HCT116 (cell line): ENCODE results near the gene ROGDI. TPM values are rescaled to one million over a fixed set of nuclear protein-coding genes. Genes with fewer than 3 reads are reported as not detected.
A peak's percentile ranks its signal among the peaks of the same experiment; 100 is the strongest.

Source experiments
- ATAC-seq: fragments of 200-7000 bp; cut with Tn5 transposase; 2 replicates; pipeline ENCODE4 v1.9.1; 2020; ENCODE audit warnings: mild to moderate bottlenecking, moderate library complexity
- BruUV-seq: library from RNA; stranded (reverse); fragments of 400-500 nt; replicated peaks from 2 replicates; lab custom pipeline; 2021; lab: Mats Ljungman, UMichigan
- CTCF ChIA-PET: fragments of 300-600 bp; sonication (Branson Sonifier 250); formaldehyde crosslinking; loops from one replicate; lab custom pipeline; 2021; ENCODE audit warnings: antibody characterized with exemption; lab: Charles Lee
- POLR2A ChIA-PET: fragments of 300-600, 350-600 bp; sonication (Branson Sonifier 250); formaldehyde crosslinking; loops from one replicate; lab custom pipeline; 2021; ENCODE audit warnings: antibody characterized with exemption; lab: Charles Lee
- RAD21 ChIA-PET, 2 experiments: fragments of 300-600 bp; sonication (Branson Sonifier 250); formaldehyde crosslinking; loops; one replicate each; lab custom pipeline; 2023; ENCODE audit warnings: low total read pairs in 2 of 2; ENCODE audit not compliant: uncharacterized antibody in 2 of 2, unreplicated experiment in 2 of 2, low non-redundant PET in 1 of 2; lab: Charles Lee
- DNase-seq: peaks from one replicate; pipeline ENCODE4 v3.0.0-alpha.2; 2010; ENCODE audit warnings: low read depth, low spot score
- H2AFZ ChIP-seq: fragments of 200-600 bp; shearing (Covaris generic), sonication (generic); 2 replicates; pipeline ENCODE4 v1.6.1; 2017; ENCODE audit warnings: low read depth, mixed run types, mixed read lengths, antibody characterized with exemption, low read length; ENCODE audit not compliant: poor library complexity, severe bottlenecking
- H3K27ac ChIP-seq: 2 replicates; pipeline ENCODE4 v1.5.1; 2012; ENCODE audit warnings: low read depth, low read length
- H3K27me3 ChIP-seq: fragments of 200-600 bp; sonication (generic); 2 replicates; pipeline ENCODE4 v1.6.1; 2016; ENCODE audit warnings: mixed run types, low read length, mixed read lengths; ENCODE audit not compliant: insufficient read depth
- H3K36me3 ChIP-seq, 2 experiments: fragments of 200-500 bp in 1 of 2; fragments of 200-600 bp in 1 of 2; sonication (Bioruptor generic) in 1 of 2; sonication (generic) in 1 of 2; 2 replicates each; pipeline versions ENCODE4 v1.5.1 to v1.6.1; 2014 to 2016; ENCODE audit warnings: low read length in 2 of 2, inconsistent platforms in 1 of 2, mixed read lengths in 1 of 2, mixed run types in 1 of 2; ENCODE audit not compliant: insufficient read depth in 2 of 2, control insufficient read depth in 1 of 2
- H3K4me1 ChIP-seq, 2 experiments: fragments of 200-600 bp in 1 of 2; sonication (generic) in 1 of 2; 2 replicates each; pipeline versions ENCODE4 v1.5.1 to v1.6.1; 2012 to 2017; ENCODE audit warnings: low read length in 2 of 2, inconsistent platforms in 1 of 2, mild to moderate bottlenecking in 1 of 2, mixed read lengths in 1 of 2, mixed run types in 1 of 2, moderate library complexity in 1 of 2; ENCODE audit not compliant: insufficient read depth in 2 of 2, control insufficient read depth in 1 of 2
- H3K4me2 ChIP-seq: fragments of 200-600 bp; sonication (generic); 2 replicates; pipeline ENCODE4 v1.6.1; 2017; ENCODE audit warnings: mixed run types, low read length, mixed read lengths
- H3K4me3 ChIP-seq, 2 experiments: fragments of 200-600 bp in 1 of 2; sonication (generic) in 1 of 2; replicated peaks in 1 of 2; 2 replicates each; pipeline ENCODE4 v1.5.1; 2011 to 2016; ENCODE audit warnings: low read length in 2 of 2, control low read depth in 1 of 2, low read depth in 1 of 2, mild to moderate bottlenecking in 1 of 2, mixed read lengths in 1 of 2, mixed run types in 1 of 2
- H3K79me2 ChIP-seq: fragments of 200-600 bp; sonication (generic); 2 replicates; pipeline ENCODE4 v1.6.1; 2017; ENCODE audit warnings: mild to moderate bottlenecking, mixed run types, low read length, moderate library complexity, mixed read lengths; ENCODE audit not compliant: insufficient read depth
- H3K9ac ChIP-seq: fragments of 200-600 bp; sonication (generic); 2 replicates; pipeline ENCODE4 v1.6.1; 2016; ENCODE audit warnings: low read length, mixed read lengths
- H3K9me2 ChIP-seq: fragments of 200-600 bp; sonication (generic), shearing (Covaris generic); 2 replicates; pipeline ENCODE4 v1.6.1; 2017; ENCODE audit warnings: mixed run types, mild to moderate bottlenecking, moderate library complexity; ENCODE audit not compliant: insufficient read depth
- H3K9me3 ChIP-seq, 2 experiments: fragments of 200-500 bp in 1 of 2; fragments of 200-600 bp in 1 of 2; sonication (Bioruptor generic) in 1 of 2; sonication (generic) in 1 of 2; 2 replicates each; pipeline ENCODE4 v1.6.1; 2014 to 2017; ENCODE audit warnings: low read length in 2 of 2, mixed read lengths in 2 of 2, inconsistent platforms in 1 of 2, low read depth in 1 of 2, mild to moderate bottlenecking in 1 of 2, mixed run types in 1 of 2, moderate library complexity in 1 of 2; ENCODE audit not compliant: control insufficient read depth in 1 of 2, insufficient read depth in 1 of 2
- H4K20me1 ChIP-seq: fragments of 200-600 bp; sonication (generic), shearing (Covaris generic); 2 replicates; pipeline ENCODE4 v1.6.1; 2017; ENCODE audit warnings: mixed run types, mild to moderate bottlenecking, moderate library complexity; ENCODE audit not compliant: insufficient read depth
- CBX3 ChIP-seq: IDR thresholded peaks from 2 replicates; pipeline ENCODE4 v1.6.1; 2012; ENCODE audit warnings: low read depth
- CTCF ChIP-seq, 3 experiments: fragments of 200-600 bp in 1 of 3; sonication (generic) in 1 of 3; IDR thresholded peaks in 2 of 3; conservative IDR thresholded peaks in 1 of 3; 2 replicates each; pipeline ENCODE4 v1.5.1; 2012 to 2017; ENCODE audit warnings: low read depth in 2 of 3, low read length in 2 of 3, antibody characterized with exemption in 1 of 3, borderline replicate concordance in 1 of 3, control low read depth in 1 of 3, mild to moderate bottlenecking in 1 of 3, mixed read lengths in 1 of 3, mixed run types in 1 of 3, moderate library complexity in 1 of 3; ENCODE audit not compliant: insufficient read depth in 1 of 3
- EGR1 ChIP-seq: IDR thresholded peaks from 2 replicates; pipeline ENCODE4 v1.6.1; 2012; ENCODE audit warnings: low read depth
- ELF1 ChIP-seq: IDR thresholded peaks from 2 replicates; pipeline ENCODE4 v1.6.1; 2012; ENCODE audit warnings: low read depth, borderline replicate concordance
- EZH2 ChIP-seq: fragments of 200-600 bp; sonication (generic); IDR thresholded peaks from 2 replicates; pipeline ENCODE4 v1.6.1; 2017; ENCODE audit warnings: antibody characterized with exemption, mixed run types
- FOSL1 ChIP-seq: IDR thresholded peaks from 2 replicates; pipeline ENCODE4 v1.6.1; 2012; ENCODE audit warnings: low read depth
- JUND ChIP-seq: IDR thresholded peaks from 2 replicates; pipeline ENCODE4 v1.6.1; 2012
- MAX ChIP-seq: IDR thresholded peaks from 2 replicates; pipeline ENCODE4 v1.6.1; 2012
- POLR2AphosphoS5 ChIP-seq: IDR thresholded peaks from 2 replicates; pipeline ENCODE4 v1.6.1; 2011; ENCODE audit warnings: mild to moderate bottlenecking, low read depth, low read length, moderate library complexity
- RAD21 ChIP-seq: IDR thresholded peaks from 2 replicates; pipeline ENCODE4 v1.6.1; 2012; ENCODE audit warnings: low read depth, mild to moderate bottlenecking
- SIN3A ChIP-seq: IDR thresholded peaks from 2 replicates; pipeline ENCODE4 v1.6.1; 2012; ENCODE audit warnings: low read depth
- SP1 ChIP-seq: IDR thresholded peaks from 2 replicates; pipeline ENCODE4 v1.6.1; 2012; ENCODE audit warnings: low read depth
- SRF ChIP-seq: IDR thresholded peaks from 2 replicates; pipeline ENCODE4 v1.6.1; 2012; ENCODE audit warnings: low read depth
- TCF7L2 ChIP-seq: IDR thresholded peaks from 2 replicates; pipeline ENCODE4 v1.7.0; 2011; ENCODE audit warnings: borderline replicate concordance, inconsistent platforms; ENCODE audit not compliant: insufficient read depth, insufficient read length; ENCODE audit errors: extremely low read depth
- YY1 ChIP-seq: IDR thresholded peaks from 2 replicates; pipeline ENCODE4 v1.6.1; 2011; ENCODE audit warnings: low read length, low read depth, moderate library complexity, mild to moderate bottlenecking; ENCODE audit not compliant: insufficient replicate concordance; ENCODE audit errors: extremely low read depth
- ZFX ChIP-seq: fragments of 450-650 bp; IDR thresholded peaks from 2 replicates; pipeline ENCODE4 v1.6.1; 2017
- ZNF274 ChIP-seq: fragments of 200-500 bp; sonication (Bioruptor generic); IDR thresholded peaks from 2 replicates; pipeline ENCODE4 v1.6.1; 2014; ENCODE audit warnings: mild to moderate bottlenecking, low read depth, low read length, inconsistent platforms
- intact Hi-C: fragments of 100-400 bp; cut with micrococcal nuclease; formaldehyde crosslinking; loops from 2 replicates; pipeline ENCODE4 v1.10.0; 2022
- total RNA-seq: library from RNA; stranded (reverse); gene quantifications from one replicate; pipeline ENCODE4 v1.2.1, GENCODE V29; 2021; ENCODE audit not compliant: unreplicated experiment
- TF ChIP-seq, protein P1 (sequence below): IDR thresholded peaks from 2 replicates; pipeline ENCODE4 v1.6.1; 2012; ENCODE audit warnings: low read depth
- TF ChIP-seq, protein P2 (sequence below): IDR thresholded peaks from 2 replicates; pipeline ENCODE4 v1.6.1; 2012

The ROGDI gene
- total RNA-seq, 1 experiment from 2014 or later = 20.1 TPM

- ATAC-seq = no peak
Observed at GRCh38 chr16:4769306-4769638, 33.2 kb downstream of the ROGDI start.

More at GRCh38 chr16:4769306-4769638, 33.2 kb downstream of the ROGDI start:
- ChIA-PET RAD21 (no interaction called here), POLR2A (interaction anchor here (1.0 to 1.1 kb wide), 3 partner anchors 35 to 154 kb away, joined by 3 to 8 read pairs (median 4); partner anchors contain the start of genes ANKS3, DNAAF8 and NUDT16L1)
- Histone ChIP-seq H3K4me3 (0 out of 4 replicates have a peak overlapping the region, but pooled peaks of 1 of the 2 experiments have one; percentile 93), H3K4me2 (peak overlapping the region; percentile 82), H4K20me1 (no peaks in the 10 kb centered on the region), H3K9me3 (no peaks in the 10 kb centered on the region), H3K79me2 (peaks cover 21% of the 10 kb centered on the region; the same call in 1 of the 2 replicates), H3K36me3 (no peaks in the 10 kb centered on the region), H3K27me3 (no peaks in the 10 kb centered on the region), H2AFZ (peak overlapping the region; percentile 76)
- intact Hi-C loops = loop anchor here (5.0 kb wide), 1 partner anchor 178 kb away; no protein-coding TSS in a partner anchor
- TF ChIP-seq SRF (no peak), CBX3 (no peak), CTCF (IDR thresholded peaks at IDR 0.05 in 2 of 3, conservative IDR thresholded peaks at IDR 0.05 in 1 of 3; ENCODE audit: borderline replicate concordance in 1 of 3, insufficient read depth in 1 of 3, low read depth in 2 of 3, low read length in 2 of 3) (no peak), EZH2 (no peak), TCF7L2 (no peak), ZNF274 (no peak), YY1 (no peak), MAX (no peak), POLR2AphosphoS5 (no peak), EGR1 (no peak), RAD21 (no peak), FOSL1 (no peak), ELF1 (no peak), SP1 (no peak), JUND (no peak), ZFX (no peak), SIN3A (no peak)
- TF ChIP-seq, protein P1, sequence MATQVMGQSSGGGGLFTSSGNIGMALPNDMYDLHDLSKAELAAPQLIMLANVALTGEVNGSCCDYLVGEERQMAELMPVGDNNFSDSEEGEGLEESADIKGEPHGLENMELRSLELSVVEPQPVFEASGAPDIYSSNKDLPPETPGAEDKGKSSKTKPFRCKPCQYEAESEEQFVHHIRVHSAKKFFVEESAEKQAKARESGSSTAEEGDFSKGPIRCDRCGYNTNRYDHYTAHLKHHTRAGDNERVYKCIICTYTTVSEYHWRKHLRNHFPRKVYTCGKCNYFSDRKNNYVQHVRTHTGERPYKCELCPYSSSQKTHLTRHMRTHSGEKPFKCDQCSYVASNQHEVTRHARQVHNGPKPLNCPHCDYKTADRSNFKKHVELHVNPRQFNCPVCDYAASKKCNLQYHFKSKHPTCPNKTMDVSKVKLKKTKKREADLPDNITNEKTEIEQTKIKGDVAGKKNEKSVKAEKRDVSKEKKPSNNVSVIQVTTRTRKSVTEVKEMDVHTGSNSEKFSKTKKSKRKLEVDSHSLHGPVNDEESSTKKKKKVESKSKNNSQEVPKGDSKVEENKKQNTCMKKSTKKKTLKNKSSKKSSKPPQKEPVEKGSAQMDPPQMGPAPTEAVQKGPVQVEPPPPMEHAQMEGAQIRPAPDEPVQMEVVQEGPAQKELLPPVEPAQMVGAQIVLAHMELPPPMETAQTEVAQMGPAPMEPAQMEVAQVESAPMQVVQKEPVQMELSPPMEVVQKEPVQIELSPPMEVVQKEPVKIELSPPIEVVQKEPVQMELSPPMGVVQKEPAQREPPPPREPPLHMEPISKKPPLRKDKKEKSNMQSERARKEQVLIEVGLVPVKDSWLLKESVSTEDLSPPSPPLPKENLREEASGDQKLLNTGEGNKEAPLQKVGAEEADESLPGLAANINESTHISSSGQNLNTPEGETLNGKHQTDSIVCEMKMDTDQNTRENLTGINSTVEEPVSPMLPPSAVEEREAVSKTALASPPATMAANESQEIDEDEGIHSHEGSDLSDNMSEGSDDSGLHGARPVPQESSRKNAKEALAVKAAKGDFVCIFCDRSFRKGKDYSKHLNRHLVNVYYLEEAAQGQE = no peak
- TF ChIP-seq, protein P2, sequence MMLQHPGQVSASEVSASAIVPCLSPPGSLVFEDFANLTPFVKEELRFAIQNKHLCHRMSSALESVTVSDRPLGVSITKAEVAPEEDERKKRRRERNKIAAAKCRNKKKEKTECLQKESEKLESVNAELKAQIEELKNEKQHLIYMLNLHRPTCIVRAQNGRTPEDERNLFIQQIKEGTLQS = no peak
- TF ChIP-seq, all 23 proteins: peak for 0
- no peak overlapping the region for H3K9ac ChIP-seq
- H3K4me1 ChIP-seq = peaks cover 12 to 23% of the 10 kb centered on the region in 2 experiments
- CTCF ChIA-PET = interaction anchor here (1.3 kb wide), 1 partner anchor 145 kb away, joined by 4 read pairs; the partner anchor contains the start of gene MGRN1
- H3K27ac ChIP-seq = no peak overlapping the region
- BruUV-seq = no TSS peak
- no peak for DNase-seq
- no peaks in the 10 kb centered on the region for H3K9me2 ChIP-seq
